ENCODE measurements around the gene ALPK3.
A peak's percentile ranks its signal among the peaks of the same experiment; 100 is the strongest.

Gene ALPK3

GRCh38 chr15:84889991-84890669 lies 73.0 kb downstream of the ALPK3 start:
- WGBS (ENCODE audit: insufficient coverage): 96% methylated on average over 6 of the region's 6 CpGs
- ChIA-PET POLR2A (no interaction called here), CTCF (no interaction called here)
- Histone ChIP-seq H3K4me3 (ENCODE audit: control insufficient read depth in 1 of 7, extremely low read depth in 1 of 7, insufficient read depth in 4 of 7, low read depth in 2 of 7, low read length in 6 of 7) (no peak overlapping the region), H3K4me1 (ENCODE audit: control extremely low read depth in 1 of 4, control insufficient read depth in 4 of 4, insufficient read depth in 4 of 4, low read length in 3 of 4) (no peaks in the 10 kb centered on the region), H3K27me3 (replicated peaks in 2 of 5; ENCODE audit: control insufficient read depth in 4 of 5, insufficient read depth in 5 of 5, low read length in 4 of 5) (no peaks in the 10 kb centered on the region), H3K9me3 (ENCODE audit: control extremely low read depth in 1 of 5, control insufficient read depth in 4 of 5, insufficient read depth in 2 of 5, low read depth in 1 of 5, low read length in 4 of 5) (no peaks in the 10 kb centered on the region), H3K27ac (ENCODE audit: insufficient read depth in 1 of 2, low read depth in 1 of 2, low read length in 2 of 2, poor library complexity in 1 of 2, severe bottlenecking in 2 of 2) (no peak overlapping the region), H3K36me3 (ENCODE audit: control insufficient read depth in 4 of 4, insufficient read depth in 4 of 4, low read length in 3 of 4) (no peaks in the 10 kb centered on the region)
- DNase-seq: peak in 1 of 3 donors; percentile 13

- no peaks in the 10 kb centered on the region for H3K4me1 ChIP-seq (ENCODE audit: control extremely low read depth in 1 of 4, control insufficient read depth in 4 of 4, insufficient read depth in 4 of 4, low read length in 3 of 4)
- no peak for DNase-seq
- H3K27me3 ChIP-seq (replicated peaks in 2 of 5; ENCODE audit: control insufficient read depth in 4 of 5, insufficient read depth in 5 of 5, low read length in 4 of 5): no peaks in the 10 kb centered on the region
- WGBS (ENCODE audit: insufficient coverage): 100% methylated on average over 5 of the region's 5 CpGs
- CTCF ChIA-PET: no interaction called here
- no peak overlapping the region for H3K4me3 ChIP-seq (ENCODE audit: control insufficient read depth in 1 of 7, extremely low read depth in 1 of 7, insufficient read depth in 4 of 7, low read depth in 2 of 7, low read length in 6 of 7)
- no peaks in the 10 kb centered on the region for H3K36me3 ChIP-seq (ENCODE audit: control insufficient read depth in 4 of 4, insufficient read depth in 4 of 4, low read length in 3 of 4)
- no peak overlapping the region for H3K27ac ChIP-seq (ENCODE audit: insufficient read depth in 1 of 2, low read depth in 1 of 2, low read length in 2 of 2, poor library complexity in 1 of 2, severe bottlenecking in 2 of 2)
- no peaks in the 10 kb centered on the region for H3K9me3 ChIP-seq (ENCODE audit: control extremely low read depth in 1 of 5, control insufficient read depth in 4 of 5, insufficient read depth in 2 of 5, low read depth in 1 of 5, low read length in 4 of 5)
- POLR2A ChIA-PET: no interaction called here
Observed at GRCh38 chr15:84890670-84891162, 73.6 kb downstream of the ALPK3 start.

- ChIA-PET POLR2A (no interaction called here), CTCF (no interaction called here)
- Histone ChIP-seq H3K36me3 (ENCODE audit: control insufficient read depth in 4 of 4, insufficient read depth in 4 of 4, low read length in 3 of 4) (no peaks in the 10 kb centered on the region), H3K4me1 (ENCODE audit: control extremely low read depth in 1 of 4, control insufficient read depth in 4 of 4, insufficient read depth in 4 of 4, low read length in 3 of 4) (no peaks in the 10 kb centered on the region), H3K27ac (ENCODE audit: insufficient read depth in 1 of 2, low read depth in 1 of 2, low read length in 2 of 2, poor library complexity in 1 of 2, severe bottlenecking in 2 of 2) (no peak overlapping the region), H3K9me3 (ENCODE audit: control extremely low read depth in 1 of 5, control insufficient read depth in 4 of 5, insufficient read depth in 2 of 5, low read depth in 1 of 5, low read length in 4 of 5) (no peaks in the 10 kb centered on the region), H3K4me3 (ENCODE audit: control insufficient read depth in 1 of 7, extremely low read depth in 1 of 7, insufficient read depth in 4 of 7, low read depth in 2 of 7, low read length in 6 of 7) (no peak overlapping the region), H3K27me3 (replicated peaks in 2 of 5; ENCODE audit: control insufficient read depth in 4 of 5, insufficient read depth in 5 of 5, low read length in 4 of 5) (no peaks in the 10 kb centered on the region)
- WGBS (ENCODE audit: insufficient coverage): 94% methylated on average over 6 of the region's 6 CpGs
- no peak for DNase-seq
Observed at GRCh38 chr15:84891339-84891738, 74.2 kb downstream of the ALPK3 start.

- 98% methylated on average over 10 of the region's 10 CpGs for WGBS (ENCODE audit: insufficient coverage)
- H3K4me1 ChIP-seq (ENCODE audit: control extremely low read depth in 1 of 4, control insufficient read depth in 4 of 4, insufficient read depth in 4 of 4, low read length in 3 of 4): no peaks in the 10 kb centered on the region
- H3K27ac ChIP-seq (ENCODE audit: insufficient read depth in 1 of 2, low read depth in 1 of 2, low read length in 2 of 2, poor library complexity in 1 of 2, severe bottlenecking in 2 of 2): no peak overlapping the region
- POLR2A ChIA-PET: no interaction called here
- CTCF ChIA-PET: no interaction called here
- no peak for DNase-seq
- H3K36me3 ChIP-seq (ENCODE audit: control insufficient read depth in 4 of 4, insufficient read depth in 4 of 4, low read length in 3 of 4): no peaks in the 10 kb centered on the region
- H3K9me3 ChIP-seq (ENCODE audit: control extremely low read depth in 1 of 5, control insufficient read depth in 4 of 5, insufficient read depth in 2 of 5, low read depth in 1 of 5, low read length in 4 of 5): no peaks in the 10 kb centered on the region
- no peaks in the 10 kb centered on the region for H3K27me3 ChIP-seq (replicated peaks in 2 of 5; ENCODE audit: control insufficient read depth in 4 of 5, insufficient read depth in 5 of 5, low read length in 4 of 5)
- no peak overlapping the region for H3K4me3 ChIP-seq (ENCODE audit: control insufficient read depth in 1 of 7, extremely low read depth in 1 of 7, insufficient read depth in 4 of 7, low read depth in 2 of 7, low read length in 6 of 7)
Observed at GRCh38 chr15:84892786-84893307, 75.7 kb downstream of the ALPK3 start.

GRCh38 chr15:84893607-84894006 lies 76.5 kb downstream of the ALPK3 start:
- ChIA-PET CTCF (no interaction called here), POLR2A (no interaction called here)
- peaks cover 0 to 2% (median 0%) of the 10 kb centered on the region in 5 experiments for H3K9me3 ChIP-seq (ENCODE audit: control extremely low read depth in 1 of 5, control insufficient read depth in 4 of 5, insufficient read depth in 2 of 5, low read depth in 1 of 5, low read length in 4 of 5)
- H3K4me1 ChIP-seq (ENCODE audit: control extremely low read depth in 1 of 4, control insufficient read depth in 4 of 4, insufficient read depth in 4 of 4, low read length in 3 of 4): no peaks in the 10 kb centered on the region
- no peak overlapping the region for H3K27ac ChIP-seq (ENCODE audit: insufficient read depth in 1 of 2, low read depth in 1 of 2, low read length in 2 of 2, poor library complexity in 1 of 2, severe bottlenecking in 2 of 2)
- DNase-seq: no peak
- 95% methylated on average over 8 of the region's 10 CpGs for WGBS (ENCODE audit: insufficient coverage)
- no peak overlapping the region for H3K4me3 ChIP-seq (ENCODE audit: control insufficient read depth in 1 of 7, extremely low read depth in 1 of 7, insufficient read depth in 4 of 7, low read depth in 2 of 7, low read length in 6 of 7)
- H3K36me3 ChIP-seq (ENCODE audit: control insufficient read depth in 4 of 4, insufficient read depth in 4 of 4, low read length in 3 of 4): no peaks in the 10 kb centered on the region
- H3K27me3 ChIP-seq (replicated peaks in 2 of 5; ENCODE audit: control insufficient read depth in 4 of 5, insufficient read depth in 5 of 5, low read length in 4 of 5): no peaks in the 10 kb centered on the region

GRCh38 chr15:84894736-84895425 lies 77.7 kb downstream of the ALPK3 start:
- no peak for DNase-seq
- 99% methylated on average over 7 of the region's 12 CpGs for WGBS (ENCODE audit: insufficient coverage)
- POLR2A ChIA-PET: no interaction called here
- Histone ChIP-seq H3K27ac (ENCODE audit: insufficient read depth in 1 of 2, low read depth in 1 of 2, low read length in 2 of 2, poor library complexity in 1 of 2, severe bottlenecking in 2 of 2) (no peak overlapping the region), H3K9me3 (ENCODE audit: control extremely low read depth in 1 of 5, control insufficient read depth in 4 of 5, insufficient read depth in 2 of 5, low read depth in 1 of 5, low read length in 4 of 5) (peaks cover 0 to 12% (median 0%) of the 10 kb centered on the region in 5 experiments), H3K36me3 (ENCODE audit: control insufficient read depth in 4 of 4, insufficient read depth in 4 of 4, low read length in 3 of 4) (no peaks in the 10 kb centered on the region), H3K4me1 (ENCODE audit: control extremely low read depth in 1 of 4, control insufficient read depth in 4 of 4, insufficient read depth in 4 of 4, low read length in 3 of 4) (no peaks in the 10 kb centered on the region), H3K4me3 (ENCODE audit: control insufficient read depth in 1 of 7, extremely low read depth in 1 of 7, insufficient read depth in 4 of 7, low read depth in 2 of 7, low read length in 6 of 7) (no peak overlapping the region), H3K27me3 (replicated peaks in 2 of 5; ENCODE audit: control insufficient read depth in 4 of 5, insufficient read depth in 5 of 5, low read length in 4 of 5) (no peaks in the 10 kb centered on the region)
- CTCF ChIA-PET: no interaction called here

- H3K9me3 ChIP-seq (ENCODE audit: control extremely low read depth in 1 of 5, control insufficient read depth in 4 of 5, insufficient read depth in 2 of 5, low read depth in 1 of 5, low read length in 4 of 5): peaks cover 0 to 18% (median 4%) of the 10 kb centered on the region in 5 experiments
Observed at GRCh38 chr15:84898761-84899160, 81.6 kb downstream of the ALPK3 start.

More at GRCh38 chr15:84898761-84899160, 81.6 kb downstream of the ALPK3 start:
- ChIA-PET POLR2A (interaction anchor here (0.6 kb wide), 2 partner anchors 21 to 119 kb away, joined by 4 read pairs; no protein-coding TSS in a partner anchor), CTCF (no interaction called here)
- Histone ChIP-seq H3K36me3 (ENCODE audit: control insufficient read depth in 4 of 4, insufficient read depth in 4 of 4, low read length in 3 of 4) (no peaks in the 10 kb centered on the region), H3K27me3 (replicated peaks in 2 of 5; ENCODE audit: control insufficient read depth in 4 of 5, insufficient read depth in 5 of 5, low read length in 4 of 5) (no peaks in the 10 kb centered on the region), H3K27ac (ENCODE audit: insufficient read depth in 1 of 2, low read depth in 1 of 2, low read length in 2 of 2, poor library complexity in 1 of 2, severe bottlenecking in 2 of 2) (no peak overlapping the region), H3K4me3 (ENCODE audit: control insufficient read depth in 1 of 7, extremely low read depth in 1 of 7, insufficient read depth in 4 of 7, low read depth in 2 of 7, low read length in 6 of 7) (no peak overlapping the region), H3K4me1 (ENCODE audit: control extremely low read depth in 1 of 4, control insufficient read depth in 4 of 4, insufficient read depth in 4 of 4, low read length in 3 of 4) (no peaks in the 10 kb centered on the region)
- WGBS (ENCODE audit: insufficient coverage): 88% methylated on average over 4 of the region's 4 CpGs
- DNase-seq: no peak
